CD4-positive, alpha-beta T cell (primary cell): ENCODE measurements around the gene MACROD2. TPM values are rescaled to one million over a fixed set of nuclear protein-coding genes. Genes with fewer than 3 reads are reported as not detected.

Source experiments
- ATAC-seq: fragments of 200-7000 bp; cut with Tn5 transposase; one replicate; pipeline ENCODE4 v1.10.0; 2022; ENCODE audit warnings: mild to moderate bottlenecking; ENCODE audit not compliant: poor library complexity
- CTCF ChIA-PET: fragments of 350-600 bp; sonication (Branson Sonifier 250); formaldehyde crosslinking; loops from one replicate; lab custom pipeline; 2021; ENCODE audit warnings: antibody characterized with exemption, inconsistent platforms; lab: Charles Lee
- POLR2A ChIA-PET: fragments of 350-600 bp; sonication (Branson Sonifier 250); formaldehyde crosslinking; loops from one replicate; lab custom pipeline; 2021; ENCODE audit warnings: antibody characterized with exemption, inconsistent platforms; lab: Charles Lee
- DNase-seq, 14 experiments: peaks; one replicate each; pipeline ENCODE4 v3.0.0-alpha.2; 2013 to 2020; ENCODE audit warnings: mixed read lengths in 2 of 14
- H3K27ac ChIP-seq, 2 donors: one replicate each; pipeline versions ENCODE4 v1.5.1 to v1.7.0; 2013; ENCODE audit warnings: low read length in 2 of 2, low read depth in 1 of 2, mild to moderate bottlenecking in 1 of 2
- H3K27me3 ChIP-seq, 2 experiments: 1 replicate in 1 of 2; 2 replicates in 1 of 2; pipeline versions ENCODE4 v1.6.1 to v1.7.0; 2013; ENCODE audit warnings: low read length in 2 of 2, control low read depth in 1 of 2, mild to moderate bottlenecking in 1 of 2, moderate library complexity in 1 of 2; ENCODE audit not compliant: insufficient read depth in 2 of 2, control insufficient read depth in 1 of 2
- H3K36me3 ChIP-seq: one replicate; pipeline ENCODE4 v1.6.1; 2013; ENCODE audit warnings: low read length, control low read depth; ENCODE audit not compliant: insufficient read depth
- H3K4me1 ChIP-seq: one replicate; pipeline ENCODE4 v1.6.1; 2013; ENCODE audit warnings: low read length, control low read depth; ENCODE audit not compliant: insufficient read depth
- H3K4me3 ChIP-seq: one replicate; pipeline ENCODE4 v1.5.1; 2013; ENCODE audit warnings: mild to moderate bottlenecking, low read length, moderate library complexity
- H3K9me3 ChIP-seq, 2 experiments: 1 replicate in 1 of 2; 2 replicates in 1 of 2; pipeline versions ENCODE4 v1.6.1 to v1.7.0; 2013; ENCODE audit warnings: low read length in 2 of 2, mild to moderate bottlenecking in 2 of 2, control low read depth in 1 of 2, moderate library complexity in 1 of 2; ENCODE audit not compliant: control insufficient read depth in 1 of 2, insufficient read depth in 1 of 2
- H3K27ac Mint-ChIP-seq: one replicate; pipeline ENCODE4 v1.8.0; 2020; ENCODE audit warnings: mixed read lengths
- H3K27me3 Mint-ChIP-seq: one replicate; pipeline ENCODE4 v1.8.0; 2021; ENCODE audit warnings: mixed read lengths
- H3K36me3 Mint-ChIP-seq: one replicate; pipeline ENCODE4 v1.8.0; 2021; ENCODE audit warnings: low read depth, mixed read lengths
- H3K4me1 Mint-ChIP-seq: one replicate; pipeline ENCODE4 v1.8.0; 2021; ENCODE audit warnings: low read depth, mixed read lengths
- H3K4me3 Mint-ChIP-seq: one replicate; pipeline ENCODE4 v1.8.0; 2020; ENCODE audit warnings: mild to moderate bottlenecking, mixed read lengths
- H3K9me3 Mint-ChIP-seq: one replicate; pipeline ENCODE4 v1.8.0; 2020; ENCODE audit warnings: mixed read lengths
- CTCF ChIP-seq: fragments of 200-600 bp; IDR thresholded peaks from one replicate; pipeline ENCODE4 v1.8.0; 2022; ENCODE audit warnings: antibody characterized with exemption, mild to moderate bottlenecking
- intact Hi-C, 2 experiments: fragments of 100-400 bp; cut with DNase I in 1 of 2; cut with micrococcal nuclease in 1 of 2; formaldehyde crosslinking; loops; one replicate each; pipeline versions ENCODE4 v1.15.1 to v1.9.0; 2023 to 2025; cut with DNase I, micrococcal nuclease
- total RNA-seq, 174 experiments: library from RNA in 2 of 174; stranded (reverse) in 2 of 174; gene quantifications; one replicate each; pipeline ENCODE4 v1.2.3 and lab custom pipeline; 2021 to 2026

Gene MACROD2
- total RNA-seq, 2 experiments from 2014 or later: not detected

DNA sequence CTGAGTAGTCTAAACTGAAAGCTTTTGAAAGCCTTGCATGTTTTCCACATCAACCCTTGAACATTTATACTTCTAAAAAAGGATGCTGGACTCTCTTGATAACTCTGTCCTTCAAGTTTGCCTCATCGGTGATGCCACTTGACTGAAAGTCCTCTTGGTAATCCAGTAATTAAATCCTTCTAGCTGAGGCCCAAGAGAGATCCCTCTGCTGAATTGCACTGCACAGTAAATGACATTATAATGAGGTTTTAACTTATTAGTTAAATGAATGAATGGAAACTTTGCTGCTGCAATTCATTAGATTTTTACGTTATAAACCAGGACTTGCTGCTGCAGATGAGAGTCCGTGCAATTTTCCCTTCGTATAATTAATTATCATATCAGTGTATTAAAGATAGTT lies 706.0 kb downstream of the MACROD2 start:
- ChIA-PET CTCF (no interaction called here), POLR2A (no interaction called here)
- H3K27me3 Mint-ChIP-seq: no peaks in the 10 kb centered on the region
- no peaks in the 10 kb centered on the region for H3K36me3 Mint-ChIP-seq
- no peak for DNase-seq
- no peak overlapping the region for H3K4me3 Mint-ChIP-seq
- intact Hi-C loops: no loop called here
- TF ChIP-seq CTCF: no peak
- Histone ChIP-seq H3K4me1 (no peaks in the 10 kb centered on the region), H3K27ac (no peak overlapping the region), H3K4me3 (no peak overlapping the region), H3K36me3 (no peaks in the 10 kb centered on the region), H3K9me3 (no peaks in the 10 kb centered on the region), H3K27me3 (no peaks in the 10 kb centered on the region)
- H3K4me1 Mint-ChIP-seq: no peaks in the 10 kb centered on the region
- H3K9me3 Mint-ChIP-seq: no peaks in the 10 kb centered on the region
- no peak for ATAC-seq
- H3K27ac Mint-ChIP-seq: no peak overlapping the region

DNA sequence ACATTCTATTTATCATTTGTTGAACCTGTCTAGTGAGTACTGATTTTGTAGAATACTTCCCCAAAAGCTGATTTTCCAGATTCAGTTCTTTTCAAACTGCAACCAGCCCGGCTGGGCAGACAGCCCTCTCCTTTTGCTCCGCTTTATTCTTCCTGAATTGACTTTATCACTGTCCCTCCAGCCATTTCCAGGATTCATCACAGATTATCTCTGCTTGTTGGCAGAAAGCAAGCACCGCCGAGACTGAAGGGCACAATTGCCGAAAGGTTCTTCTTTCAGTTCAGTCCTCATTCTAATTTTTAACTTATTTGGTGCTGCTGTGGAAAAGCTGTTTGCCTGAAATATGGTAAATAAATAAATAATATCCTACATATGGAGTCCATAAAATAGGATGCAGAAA lies 711.2 kb downstream of the MACROD2 start:
- DNase-seq: no peak
- TF ChIP-seq CTCF: no peak

DNA sequence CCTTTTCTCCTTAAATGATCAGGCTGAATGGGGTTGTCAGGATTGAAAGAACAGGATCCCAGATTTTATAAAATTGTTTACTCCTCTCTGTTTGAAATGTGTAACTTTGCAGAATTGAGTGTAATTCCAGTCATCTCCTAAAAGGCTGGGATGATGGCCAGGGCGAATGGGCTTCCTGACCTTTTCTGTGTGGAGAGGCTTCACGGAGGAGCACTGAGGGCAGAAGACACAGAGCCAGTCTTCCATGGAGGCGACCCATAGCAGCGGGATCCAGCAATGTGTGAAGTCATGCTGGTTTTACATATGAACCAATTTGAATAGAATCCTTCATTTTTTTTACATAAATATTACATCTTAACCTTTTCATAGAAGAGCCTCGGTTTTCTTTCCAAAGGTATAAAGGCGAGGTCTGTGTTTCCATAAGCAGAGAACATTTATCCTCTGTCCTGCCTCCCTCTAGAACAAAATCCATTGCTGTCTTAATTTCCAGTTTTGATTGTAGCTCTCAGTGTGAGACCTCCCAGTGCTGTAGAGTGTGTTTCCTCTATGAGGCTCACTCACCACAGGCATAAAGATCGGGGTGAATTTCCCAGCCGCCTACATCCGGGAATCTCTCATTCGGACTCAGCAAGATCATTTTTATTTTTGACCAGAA lies 711.8 kb downstream of the MACROD2 start:
- H3K27ac Mint-ChIP-seq: no peak overlapping the region
- no peaks in the 10 kb centered on the region for H3K27me3 Mint-ChIP-seq
- Histone ChIP-seq H3K4me1 (no peaks in the 10 kb centered on the region), H3K27ac (no peak overlapping the region), H3K9me3 (no peaks in the 10 kb centered on the region), H3K27me3 (no peaks in the 10 kb centered on the region), H3K36me3 (no peaks in the 10 kb centered on the region), H3K4me3 (no peak overlapping the region)
- ChIA-PET POLR2A (no interaction called here), CTCF (no interaction called here)
- H3K9me3 Mint-ChIP-seq: peaks cover 5% of the 10 kb centered on the region
- no peak for TF ChIP-seq CTCF
- no peaks in the 10 kb centered on the region for H3K36me3 Mint-ChIP-seq
- no peaks in the 10 kb centered on the region for H3K4me1 Mint-ChIP-seq
- DNase-seq: no peak
- no peak overlapping the region for H3K4me3 Mint-ChIP-seq
- intact Hi-C loops: no loop called here
- no peak for ATAC-seq

More for the DNA sequence above, 711.2 kb downstream of the MACROD2 start:
- H3K4me1 ChIP-seq: no peaks in the 10 kb centered on the region
- ATAC-seq: no peak
- H3K36me3 ChIP-seq: no peaks in the 10 kb centered on the region
- H3K4me3 ChIP-seq: no peak overlapping the region
- no peak overlapping the region for H3K27ac ChIP-seq
- Mint-ChIP-seq H3K27me3 (no peaks in the 10 kb centered on the region), H3K4me3 (no peak overlapping the region), H3K27ac (no peak overlapping the region), H3K36me3 (no peaks in the 10 kb centered on the region), H3K9me3 (peaks cover 5% of the 10 kb centered on the region), H3K4me1 (no peaks in the 10 kb centered on the region)
- H3K27me3 ChIP-seq: no peaks in the 10 kb centered on the region
- intact Hi-C loops: no loop called here
- no peaks in the 10 kb centered on the region for H3K9me3 ChIP-seq
- POLR2A ChIA-PET: no interaction called here
- CTCF ChIA-PET: no interaction called here
